HepG2 (cell line): ENCODE data around the gene MED25. TPM values are rescaled to one million over a fixed set of nuclear protein-coding genes. Genes with fewer than 3 reads are reported as not detected.

Experiments
- ARNTL ChIP-seq: sonication (generic); formaldehyde crosslinking; IDR thresholded peaks from 2 replicates; pipeline ENCODE4 v1.4.0; 2020; ENCODE audit warnings: mild to moderate bottlenecking, missing genetic modification reagents
- BRCA1 ChIP-seq: sonication (generic); formaldehyde crosslinking; IDR thresholded peaks from 2 replicates; pipeline ENCODE4 v1.4.0; 2020; ENCODE audit warnings: missing genetic modification reagents
- CHCHD3 ChIP-seq: sonication (generic); formaldehyde crosslinking; IDR thresholded peaks from 2 replicates; pipeline ENCODE4 v1.8.0; 2022; ENCODE audit warnings: mild to moderate bottlenecking, missing genetic modification reagents, moderate library complexity
- ELF1 ChIP-seq: sonication (generic); formaldehyde crosslinking; IDR thresholded peaks from 2 replicates; pipeline ENCODE4 v1.4.0; 2020; ENCODE audit warnings: missing genetic modification reagents
- FOXC1 ChIP-seq: sonication (generic); formaldehyde crosslinking; IDR thresholded peaks from 2 replicates; pipeline ENCODE4 v1.8.0; 2022; ENCODE audit warnings: mild to moderate bottlenecking, missing genetic modification reagents, borderline replicate concordance
- KLF16 ChIP-seq, 2 experiments: sonication (generic) in 1 of 2; formaldehyde crosslinking in 1 of 2; IDR thresholded peaks; 2 replicates each; pipeline versions ENCODE4 v1.6.1 to v1.8.0; 2016 to 2023; ENCODE audit warnings: missing genetic modification reagents in 2 of 2, missing compliant biosample characterization in 1 of 2
- NFYC ChIP-seq: IDR thresholded peaks from 2 replicates; pipeline ENCODE4 v1.6.1; 2016; ENCODE audit warnings: missing genetic modification reagents, missing compliant biosample characterization
- NR2F2 ChIP-seq: IDR thresholded peaks from 2 replicates; pipeline ENCODE4 v1.6.1; 2012; ENCODE audit warnings: low read depth, inconsistent platforms, borderline replicate concordance
- SAFB2 ChIP-seq: sonication (generic); formaldehyde crosslinking; IDR thresholded peaks from 2 replicates; pipeline ENCODE4 v1.5.1; 2020; ENCODE audit warnings: missing genetic modification reagents, low read depth, mild to moderate bottlenecking, borderline replicate concordance
- SOX5 ChIP-seq: IDR thresholded peaks from 2 replicates; pipeline ENCODE4 v1.6.1; 2016; ENCODE audit warnings: borderline replicate concordance
- SP4 ChIP-seq: sonication (generic); formaldehyde crosslinking; IDR thresholded peaks from 2 replicates; pipeline ENCODE4 v1.8.1; 2023; ENCODE audit warnings: mild to moderate bottlenecking, missing genetic modification reagents
- ZFP41 ChIP-seq: sonication (generic); formaldehyde crosslinking; IDR thresholded peaks from 2 replicates; pipeline ENCODE4 v1.4.0; 2020; ENCODE audit warnings: mild to moderate bottlenecking, missing genetic modification reagents, borderline replicate concordance
- ZNF17 ChIP-seq: sonication (generic); formaldehyde crosslinking; IDR thresholded peaks from 2 replicates; pipeline ENCODE4 v1.5.0; 2020; ENCODE audit warnings: mild to moderate bottlenecking, missing genetic modification reagents
- ZNF430 ChIP-seq: sonication (generic); formaldehyde crosslinking; IDR thresholded peaks from 2 replicates; pipeline ENCODE4 v1.9.0; 2021; ENCODE audit warnings: mild to moderate bottlenecking, missing genetic modification reagents
- ZNF619 ChIP-seq: sonication (generic); formaldehyde crosslinking; IDR thresholded peaks from 2 replicates; pipeline ENCODE4 v1.4.0; 2020; ENCODE audit warnings: mild to moderate bottlenecking, missing genetic modification reagents
- ZNF652 ChIP-seq: IDR thresholded peaks from 2 replicates; pipeline ENCODE4 v1.6.1; 2016; ENCODE audit warnings: low read depth, borderline replicate concordance
- polyA plus RNA-seq, 8 experiments: library from polyadenylated mRNA; depleted of rRNA in 3 of 8; stranded (reverse) in 7 of 8; unstranded in 1 of 8; fragments of >200 nt; fragmentation: Illumina TruSeq in 4 of 8; extraction: Trizol in 4 of 8; gene quantifications; 2 replicates each; pipeline versions ENCODE4 v1.2.1 to v1.2.3, GENCODE V29; 2011 to 2016; ENCODE audit warnings: low read depth in 4 of 8, missing spikeins in 1 of 8, mixed read lengths in 1 of 8; ENCODE audit not compliant: insufficient read depth in 1 of 8
- total RNA-seq, 5 experiments: library from RNA; depleted of rRNA; stranded (reverse); fragments of >200 nt; fragmentation: Illumina TruSeq; extraction: Trizol; gene quantifications; 2 replicates each; pipeline ENCODE4 v1.2.3, GENCODE V29; 2016; ENCODE audit warnings: low read depth in 1 of 5
- TF ChIP-seq, protein P1 (sequence below): sonication (generic); formaldehyde crosslinking; IDR thresholded peaks from 2 replicates; pipeline ENCODE4 v1.4.0; 2020; ENCODE audit warnings: missing genetic modification reagents, borderline replicate concordance
- TF ChIP-seq, protein P2 (sequence below): sonication (generic); formaldehyde crosslinking; IDR thresholded peaks from 2 replicates; pipeline ENCODE4 v1.5.1; 2020; ENCODE audit warnings: mild to moderate bottlenecking, missing genetic modification reagents
- TF ChIP-seq, protein P3 (sequence below): sonication (generic); formaldehyde crosslinking; conservative IDR thresholded peaks from 2 replicates; pipeline ENCODE4 v1.4.0; 2020; ENCODE audit warnings: missing genetic modification reagents
- TF ChIP-seq, protein P4 (sequence below): sonication (generic); formaldehyde crosslinking; conservative IDR thresholded peaks from 2 replicates; pipeline ENCODE4 v1.4.0; 2020; ENCODE audit warnings: missing genetic modification reagents

MED25 gene
- total and polyA plus RNA-seq, 2 of the 13 experiments (the other 11 are each of a cell fraction or from before 2014, with no cell fraction given) = 11.1 to 15.1 TPM

DNA sequence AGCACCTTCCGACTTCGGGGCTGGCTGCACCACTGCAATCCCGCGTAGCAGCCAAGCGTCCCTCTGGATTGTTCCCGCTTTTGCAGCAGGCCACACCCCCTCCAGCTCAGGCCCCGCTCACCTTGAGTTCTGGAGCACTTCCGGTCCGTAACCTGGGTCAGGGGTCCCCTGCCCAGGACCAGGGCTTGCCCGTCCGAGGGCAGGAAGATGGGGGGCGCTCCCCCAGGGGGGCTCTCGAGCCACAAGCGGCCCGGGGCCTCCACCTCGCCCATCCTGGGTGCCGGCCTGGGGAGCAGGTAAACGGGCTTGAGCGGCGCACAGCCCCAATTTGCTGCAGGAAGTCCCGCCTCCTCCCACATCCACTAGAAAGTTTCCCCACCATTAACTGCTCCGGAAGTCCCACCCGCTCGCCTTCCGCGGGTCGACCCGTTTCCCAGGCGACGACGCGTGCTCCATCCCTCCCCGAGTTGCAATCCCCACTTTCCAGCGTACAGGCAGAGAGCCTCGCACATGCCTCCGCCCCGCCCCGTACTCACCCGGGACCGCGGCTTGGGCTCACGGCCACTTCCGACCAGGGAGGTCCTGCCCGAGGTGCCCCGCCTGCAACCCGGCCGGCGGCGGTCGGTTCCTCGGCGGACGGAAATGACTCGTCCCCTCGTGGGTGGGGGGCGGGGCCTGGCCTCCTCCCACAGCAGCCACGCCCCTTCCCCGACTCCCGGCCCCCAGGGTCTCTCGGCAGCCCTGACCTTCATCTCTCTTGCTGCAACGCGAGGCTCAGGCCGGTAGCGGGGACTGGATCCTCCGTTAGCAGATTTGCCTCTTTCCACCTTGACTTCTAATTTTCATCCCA, 49.1 kb downstream of the MED25 start, which contains the start of gene PNKP (continued):
- TF ChIP-seq ZNF430 (CRISPR knock-in tag) (0 out of 2 replicates have a peak, but pooled peaks have one; percentile 67), SOX5 (CRISPR knock-in tag) (no peak; the same call in 1 of the 2 replicates), SAFB2 (no peak; the same call in 1 of the 2 replicates), ZNF652 (CRISPR knock-in tag) (no peak; the same call in 1 of the 2 replicates), CHCHD3 (CRISPR knock-in tag) (no peak; the same call in 1 of the 2 replicates), ARNTL (CRISPR knock-in tag) (peak; percentile 42; the same call in 1 of the 2 replicates), NFYC (CRISPR knock-in tag) (peak; percentile 71), FOXC1 (CRISPR knock-in tag) (peak; percentile 85; the same call in 1 of the 2 replicates), KLF16 (CRISPR knock-in tag; IDR thresholded peaks at IDR 0.05) (peak in 1 of 2 experiments; percentile 83; a peak in 1 of 4 replicates), SP4 (CRISPR knock-in tag) (peak; percentile 92), ZNF17 (CRISPR knock-in tag) (peak; percentile 77; the same call in 1 of the 2 replicates), BRCA1 (CRISPR knock-in tag) (no peak), ZFP41 (CRISPR knock-in tag) (no peak), ZNF619 (CRISPR knock-in tag) (no peak), NR2F2 (peak; percentile 42; the same call in 1 of the 2 replicates), ELF1 (CRISPR knock-in tag) (peak; percentile 81)
- TF ChIP-seq, protein P1, sequence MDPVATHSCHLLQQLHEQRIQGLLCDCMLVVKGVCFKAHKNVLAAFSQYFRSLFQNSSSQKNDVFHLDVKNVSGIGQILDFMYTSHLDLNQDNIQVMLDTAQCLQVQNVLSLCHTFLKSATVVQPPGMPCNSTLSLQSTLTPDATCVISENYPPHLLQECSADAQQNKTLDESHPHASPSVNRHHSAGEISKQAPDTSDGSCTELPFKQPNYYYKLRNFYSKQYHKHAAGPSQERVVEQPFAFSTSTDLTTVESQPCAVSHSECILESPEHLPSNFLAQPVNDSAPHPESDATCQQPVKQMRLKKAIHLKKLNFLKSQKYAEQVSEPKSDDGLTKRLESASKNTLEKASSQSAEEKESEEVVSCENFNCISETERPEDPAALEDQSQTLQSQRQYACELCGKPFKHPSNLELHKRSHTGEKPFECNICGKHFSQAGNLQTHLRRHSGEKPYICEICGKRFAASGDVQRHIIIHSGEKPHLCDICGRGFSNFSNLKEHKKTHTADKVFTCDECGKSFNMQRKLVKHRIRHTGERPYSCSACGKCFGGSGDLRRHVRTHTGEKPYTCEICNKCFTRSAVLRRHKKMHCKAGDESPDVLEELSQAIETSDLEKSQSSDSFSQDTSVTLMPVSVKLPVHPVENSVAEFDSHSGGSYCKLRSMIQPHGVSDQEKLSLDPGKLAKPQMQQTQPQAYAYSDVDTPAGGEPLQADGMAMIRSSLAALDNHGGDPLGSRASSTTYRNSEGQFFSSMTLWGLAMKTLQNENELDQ (CRISPR knock-in tag) = no peak
- TF ChIP-seq, protein P2, sequence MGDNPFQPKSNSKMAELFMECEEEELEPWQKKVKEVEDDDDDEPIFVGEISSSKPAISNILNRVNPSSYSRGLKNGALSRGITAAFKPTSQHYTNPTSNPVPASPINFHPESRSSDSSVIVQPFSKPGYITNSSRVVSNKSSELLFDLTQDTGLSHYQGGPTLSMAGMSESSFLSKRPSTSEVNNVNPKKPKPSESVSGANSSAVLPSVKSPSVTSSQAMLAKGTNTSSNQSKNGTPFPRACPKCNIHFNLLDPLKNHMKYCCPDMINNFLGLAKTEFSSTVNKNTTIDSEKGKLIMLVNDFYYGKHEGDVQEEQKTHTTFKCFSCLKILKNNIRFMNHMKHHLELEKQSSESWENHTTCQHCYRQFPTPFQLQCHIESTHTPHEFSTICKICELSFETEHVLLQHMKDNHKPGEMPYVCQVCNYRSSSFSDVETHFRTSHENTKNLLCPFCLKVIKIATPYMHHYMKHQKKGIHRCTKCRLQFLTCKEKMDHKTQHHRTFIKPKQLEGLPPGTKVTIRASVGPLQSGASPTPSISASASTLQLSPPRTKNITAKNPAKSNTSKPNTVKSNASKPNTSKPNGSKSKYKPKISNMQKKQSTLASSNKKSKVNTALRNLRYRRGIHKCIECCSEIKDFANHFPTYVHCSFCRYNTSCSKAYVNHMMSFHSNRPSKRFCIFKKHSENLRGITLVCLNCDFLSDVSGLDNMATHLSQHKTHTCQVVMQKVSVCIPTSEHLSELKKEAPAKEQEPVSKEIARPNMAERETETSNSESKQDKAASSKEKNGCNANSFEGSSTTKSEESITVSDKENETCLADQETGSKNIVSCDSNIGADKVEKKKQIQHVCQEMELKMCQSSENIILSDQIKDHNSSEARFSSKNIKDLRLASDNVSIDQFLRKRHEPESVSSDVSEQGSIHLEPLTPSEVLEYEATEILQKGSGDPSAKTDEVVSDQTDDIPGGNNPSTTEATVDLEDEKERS = no peak
- TF ChIP-seq, protein P3, sequence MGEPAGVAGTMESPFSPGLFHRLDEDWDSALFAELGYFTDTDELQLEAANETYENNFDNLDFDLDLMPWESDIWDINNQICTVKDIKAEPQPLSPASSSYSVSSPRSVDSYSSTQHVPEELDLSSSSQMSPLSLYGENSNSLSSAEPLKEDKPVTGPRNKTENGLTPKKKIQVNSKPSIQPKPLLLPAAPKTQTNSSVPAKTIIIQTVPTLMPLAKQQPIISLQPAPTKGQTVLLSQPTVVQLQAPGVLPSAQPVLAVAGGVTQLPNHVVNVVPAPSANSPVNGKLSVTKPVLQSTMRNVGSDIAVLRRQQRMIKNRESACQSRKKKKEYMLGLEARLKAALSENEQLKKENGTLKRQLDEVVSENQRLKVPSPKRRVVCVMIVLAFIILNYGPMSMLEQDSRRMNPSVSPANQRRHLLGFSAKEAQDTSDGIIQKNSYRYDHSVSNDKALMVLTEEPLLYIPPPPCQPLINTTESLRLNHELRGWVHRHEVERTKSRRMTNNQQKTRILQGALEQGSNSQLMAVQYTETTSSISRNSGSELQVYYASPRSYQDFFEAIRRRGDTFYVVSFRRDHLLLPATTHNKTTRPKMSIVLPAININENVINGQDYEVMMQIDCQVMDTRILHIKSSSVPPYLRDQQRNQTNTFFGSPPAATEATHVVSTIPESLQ (CRISPR knock-in tag) = no peak
- TF ChIP-seq, protein P4, sequence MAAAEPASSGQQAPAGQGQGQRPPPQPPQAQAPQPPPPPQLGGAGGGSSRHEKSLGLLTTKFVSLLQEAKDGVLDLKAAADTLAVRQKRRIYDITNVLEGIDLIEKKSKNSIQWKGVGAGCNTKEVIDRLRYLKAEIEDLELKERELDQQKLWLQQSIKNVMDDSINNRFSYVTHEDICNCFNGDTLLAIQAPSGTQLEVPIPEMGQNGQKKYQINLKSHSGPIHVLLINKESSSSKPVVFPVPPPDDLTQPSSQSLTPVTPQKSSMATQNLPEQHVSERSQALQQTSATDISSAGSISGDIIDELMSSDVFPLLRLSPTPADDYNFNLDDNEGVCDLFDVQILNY = 0 out of 2 replicates have a peak, but pooled peaks have one; percentile 32
